Activated naive CD8-positive, alpha-beta T cell (primary cell): ENCODE measurements around the gene PEX14.
"Not testable (repeated sequence)": the region's sequence is repeated elsewhere in the genome, so short reads cannot be mapped to it uniquely, and the experiment has no call there.

Experiments
- H3K27ac Mint-ChIP-seq: one replicate; pipeline ENCODE4 v1.8.0; 2021; ENCODE audit warnings: mixed read lengths
- H3K27me3 Mint-ChIP-seq: one replicate; pipeline ENCODE4 v1.8.0; 2021; ENCODE audit warnings: mixed read lengths
- H3K36me3 Mint-ChIP-seq: one replicate; pipeline ENCODE4 v1.8.0; 2021; ENCODE audit warnings: mixed read lengths
- H3K4me1 Mint-ChIP-seq: one replicate; pipeline ENCODE4 v1.8.0; 2021; ENCODE audit warnings: low read depth, mixed read lengths
- H3K4me3 Mint-ChIP-seq: one replicate; pipeline ENCODE4 v1.8.0; 2021; ENCODE audit warnings: mild to moderate bottlenecking, mixed read lengths
- H3K9me3 Mint-ChIP-seq: one replicate; pipeline ENCODE4 v1.8.0; 2021; ENCODE audit warnings: low read depth, mixed read lengths

Gene PEX14

GRCh38 chr1:10444248-10444647, 30.5 kb upstream of the PEX14 start:
- no peaks in the 10 kb centered on the region for H3K4me1 Mint-ChIP-seq
- H3K27ac Mint-ChIP-seq = no peak overlapping the region
- no peak overlapping the region for H3K4me3 Mint-ChIP-seq
- H3K36me3 Mint-ChIP-seq = no peaks in the 10 kb centered on the region
- H3K27me3 Mint-ChIP-seq = no peaks in the 10 kb centered on the region
- no peaks in the 10 kb centered on the region for H3K9me3 Mint-ChIP-seq

GRCh38 chr1:10444795-10445397, 29.9 kb upstream of the PEX14 start:
- H3K4me3 Mint-ChIP-seq = no peak overlapping the region
- no peaks in the 10 kb centered on the region for H3K36me3 Mint-ChIP-seq
- no peaks in the 10 kb centered on the region for H3K27me3 Mint-ChIP-seq
- no peak overlapping the region for H3K27ac Mint-ChIP-seq
- no peaks in the 10 kb centered on the region for H3K4me1 Mint-ChIP-seq
- no peaks in the 10 kb centered on the region for H3K9me3 Mint-ChIP-seq

- Mint-ChIP-seq H3K4me3 (no peak overlapping the region), H3K4me1 (no peaks in the 10 kb centered on the region), H3K9me3 (no peaks in the 10 kb centered on the region), H3K27ac (no peak overlapping the region), H3K36me3 (no peaks in the 10 kb centered on the region), H3K27me3 (no peaks in the 10 kb centered on the region)
These were observed 27.8 kb upstream of the PEX14 start for GRCh38 chr1:10446790-10447422.

GRCh38 chr1:10449751-10450150, 25.0 kb upstream of the PEX14 start, which contains the start of gene CORT:
TSS of gene CORT (plus strand) at chr1:10450031. CDS start at chr1:10450224, 193 bp downstream.
- no peaks in the 10 kb centered on the region for H3K36me3 Mint-ChIP-seq
- H3K4me1 Mint-ChIP-seq = no peaks in the 10 kb centered on the region
- H3K27ac Mint-ChIP-seq = no peak within 1 kb of the TSS
- no peaks in the 10 kb centered on the region for H3K9me3 Mint-ChIP-seq
- H3K4me3 Mint-ChIP-seq = no peak within 1 kb of the TSS
- H3K27me3 Mint-ChIP-seq = no peaks in the 10 kb centered on the region

GRCh38 chr1:10450156-10450814, 24.5 kb upstream of the PEX14 start:
- Mint-ChIP-seq H3K9me3 (no peaks in the 10 kb centered on the region), H3K27ac (no peak overlapping the region), H3K4me3 (no peak overlapping the region), H3K36me3 (no peaks in the 10 kb centered on the region), H3K27me3 (no peaks in the 10 kb centered on the region), H3K4me1 (no peaks in the 10 kb centered on the region)

- Mint-ChIP-seq H3K4me1 (no peaks in the 10 kb centered on the region), H3K27me3 (no peaks in the 10 kb centered on the region), H3K36me3 (no peaks in the 10 kb centered on the region), H3K27ac (no peak overlapping the region), H3K9me3 (no peaks in the 10 kb centered on the region), H3K4me3 (no peak overlapping the region)
These were observed 23.9 kb upstream of the PEX14 start for GRCh38 chr1:10450836-10451235.

- peaks cover 2% of the 10 kb centered on the region for H3K36me3 Mint-ChIP-seq
- H3K4me3 Mint-ChIP-seq = no peak overlapping the region
- no peaks in the 10 kb centered on the region for H3K27me3 Mint-ChIP-seq
- H3K4me1 Mint-ChIP-seq = no peaks in the 10 kb centered on the region
- no peaks in the 10 kb centered on the region for H3K9me3 Mint-ChIP-seq
- H3K27ac Mint-ChIP-seq = no peak overlapping the region
These were observed 23.5 kb upstream of the PEX14 start for GRCh38 chr1:10451287-10451686.

- Mint-ChIP-seq H3K36me3 (peaks cover 2% of the 10 kb centered on the region), H3K4me1 (peaks cover 5% of the 10 kb centered on the region), H3K4me3 (no peak overlapping the region), H3K9me3 (no peaks in the 10 kb centered on the region), H3K27ac (no peak overlapping the region), H3K27me3 (no peaks in the 10 kb centered on the region)
These were observed 18.7 kb upstream of the PEX14 start for GRCh38 chr1:10456048-10456447.

- no peaks in the 10 kb centered on the region for H3K9me3 Mint-ChIP-seq
- no peak overlapping the region for H3K4me3 Mint-ChIP-seq
- peaks cover 5% of the 10 kb centered on the region for H3K4me1 Mint-ChIP-seq
- no peaks in the 10 kb centered on the region for H3K27me3 Mint-ChIP-seq
- H3K36me3 Mint-ChIP-seq = peaks cover 2% of the 10 kb centered on the region
- H3K27ac Mint-ChIP-seq = no peak overlapping the region
These were observed 18.1 kb upstream of the PEX14 start for GRCh38 chr1:10456661-10457060.

GRCh38 chr1:10457462-10457861, 17.3 kb upstream of the PEX14 start:
- not testable (repeated sequence) for H3K27ac Mint-ChIP-seq, H3K4me1 Mint-ChIP-seq, H3K9me3 Mint-ChIP-seq, H3K36me3 Mint-ChIP-seq, H3K27me3 Mint-ChIP-seq, H3K4me3 Mint-ChIP-seq

GRCh38 chr1:10457875-10458274, 16.9 kb upstream of the PEX14 start:
- Mint-ChIP-seq H3K36me3 (peaks cover 2% of the 10 kb centered on the region), H3K27me3 (no peaks in the 10 kb centered on the region), H3K9me3 (no peaks in the 10 kb centered on the region), H3K4me1 (peaks cover 5% of the 10 kb centered on the region), H3K27ac (no peak overlapping the region), H3K4me3 (no peak overlapping the region)

GRCh38 chr1:10459184-10459583, 15.6 kb upstream of the PEX14 start:
- H3K4me1 Mint-ChIP-seq = peaks cover 5% of the 10 kb centered on the region
- H3K9me3 Mint-ChIP-seq = no peaks in the 10 kb centered on the region
- no peak overlapping the region for H3K27ac Mint-ChIP-seq
- H3K4me3 Mint-ChIP-seq = no peak overlapping the region
- H3K36me3 Mint-ChIP-seq = peaks cover 2% of the 10 kb centered on the region
- H3K27me3 Mint-ChIP-seq = no peaks in the 10 kb centered on the region

- Mint-ChIP-seq H3K4me3 (no peak overlapping the region), H3K4me1 (peaks cover 8% of the 10 kb centered on the region), H3K36me3 (peaks cover 4% of the 10 kb centered on the region), H3K9me3 (no peaks in the 10 kb centered on the region), H3K27me3 (no peaks in the 10 kb centered on the region), H3K27ac (no peak overlapping the region)
These were observed 7.7 kb upstream of the PEX14 start for GRCh38 chr1:10467078-10467477.

GRCh38 chr1:10470043-10470442, 4.7 kb upstream of the PEX14 start:
- H3K27ac Mint-ChIP-seq = no peak overlapping the region
- H3K27me3 Mint-ChIP-seq = no peaks in the 10 kb centered on the region
- no peaks in the 10 kb centered on the region for H3K9me3 Mint-ChIP-seq
- peaks cover 25% of the 10 kb centered on the region for H3K4me1 Mint-ChIP-seq
- H3K36me3 Mint-ChIP-seq = peaks cover 4% of the 10 kb centered on the region
- no peak overlapping the region for H3K4me3 Mint-ChIP-seq

- Mint-ChIP-seq H3K9me3 (no peaks in the 10 kb centered on the region), H3K27ac (peak overlapping the region; percentile 96), H3K4me3 (peak overlapping the region; percentile 96), H3K36me3 (peaks cover 4% of the 10 kb centered on the region), H3K4me1 (peaks cover 38% of the 10 kb centered on the region), H3K27me3 (no peaks in the 10 kb centered on the region)
These were observed 3.1 kb upstream of the PEX14 start for GRCh38 chr1:10471411-10472219.
